Fibroblast of upper back skin (primary cell): ENCODE results near the gene TECR.

Source experiments
- DNase-seq: peaks from one replicate; pipeline ENCODE4 v3.0.0-alpha.2; 2013

Gene TECR

GRCh38 chr19:14510311-14511228 lies 18.8 kb upstream of the TECR start:
- DNase-seq, result peak; percentile 76

- DNase-seq, result no peak
Measured at GRCh38 chr19:14511229-14511593, 18.2 kb upstream of the TECR start.

- DNase-seq, result no peak
Measured at GRCh38 chr19:14512406-14512961, 16.9 kb upstream of the TECR start.

DNA sequence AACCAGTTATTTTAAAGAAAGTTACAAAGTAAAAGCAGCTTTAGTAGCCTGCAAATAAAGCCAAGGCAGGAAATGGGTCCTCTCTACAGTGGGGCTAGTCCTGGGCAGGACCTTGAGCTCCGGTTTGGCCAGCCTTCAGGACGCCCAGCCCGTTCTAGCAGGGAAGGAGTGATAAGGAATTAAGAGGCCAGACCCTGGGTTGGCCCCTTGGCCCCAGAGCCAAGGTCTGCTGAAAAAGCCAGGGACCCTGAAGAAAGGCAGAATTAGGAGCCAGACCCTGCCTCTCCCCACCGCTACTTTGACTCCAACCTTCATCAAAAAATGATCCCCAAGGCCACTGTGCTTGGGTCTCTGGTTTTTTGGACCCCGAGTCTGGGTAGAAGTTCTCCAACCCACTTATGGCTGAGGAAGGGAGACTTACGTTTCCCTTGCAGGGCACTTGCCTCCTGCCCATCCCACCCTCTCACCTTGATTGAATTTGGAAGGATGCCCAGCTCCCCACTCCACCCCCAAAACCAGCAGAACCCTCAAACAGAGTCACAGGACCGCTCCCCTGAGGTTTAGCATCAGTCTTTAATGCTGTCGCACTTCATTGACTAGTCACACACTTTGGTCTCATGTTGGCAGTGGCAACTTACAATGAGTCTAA lies 15.1 kb upstream of the TECR start:
- DNase-seq, result no peak

- DNase-seq, result no peak
Measured at GRCh38 chr19:14515501-14516047, 13.8 kb upstream of the TECR start.

DNA sequence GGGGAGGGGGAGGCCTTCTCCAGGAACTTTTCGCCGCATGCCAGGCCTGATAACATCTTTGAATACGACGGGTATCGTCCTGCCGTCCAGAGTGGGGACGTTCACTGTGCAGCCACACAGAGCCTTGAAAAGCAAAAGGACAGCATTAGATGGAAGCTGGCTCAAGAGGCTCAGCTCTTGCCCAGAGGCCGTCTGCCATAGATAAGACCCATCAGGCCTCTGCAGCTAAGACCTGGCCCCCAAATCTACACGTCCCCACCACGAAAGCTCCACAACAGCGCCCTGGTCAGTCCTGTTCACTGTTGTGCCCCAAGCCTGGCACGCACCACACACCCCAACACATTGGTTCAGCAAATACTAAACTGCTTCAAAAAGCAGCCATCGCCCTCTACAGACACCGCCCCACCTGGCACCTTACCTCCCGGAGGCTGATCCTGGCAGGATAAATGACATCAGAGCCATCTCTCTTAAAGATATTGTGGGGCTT lies 13.3 kb upstream of the TECR start:
- no peak for DNase-seq

- no peak for DNase-seq
Measured at GRCh38 chr19:14516746-14517438, 12.5 kb upstream of the TECR start.

DNA sequence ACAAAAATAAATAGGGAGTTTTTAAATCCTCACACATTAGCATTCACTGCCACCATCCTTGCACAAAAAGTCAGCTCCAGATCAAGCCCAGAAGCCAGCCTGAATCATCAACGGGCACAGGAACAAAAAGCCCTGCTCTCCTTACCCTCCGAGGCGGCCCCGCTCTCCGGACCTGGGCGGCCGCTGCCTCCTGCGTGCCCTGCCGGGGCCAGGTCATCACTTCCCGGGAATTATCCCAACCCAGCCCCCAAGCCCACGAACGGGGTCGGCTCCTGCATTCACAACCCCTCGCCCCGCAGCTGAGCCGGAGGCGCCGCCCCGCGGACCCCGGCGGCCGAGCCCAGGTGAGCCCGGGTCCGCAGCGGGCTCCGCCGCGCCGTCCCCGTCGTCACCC lies 12.0 kb upstream of the TECR start:
- DNase-seq, result no peak

DNA sequence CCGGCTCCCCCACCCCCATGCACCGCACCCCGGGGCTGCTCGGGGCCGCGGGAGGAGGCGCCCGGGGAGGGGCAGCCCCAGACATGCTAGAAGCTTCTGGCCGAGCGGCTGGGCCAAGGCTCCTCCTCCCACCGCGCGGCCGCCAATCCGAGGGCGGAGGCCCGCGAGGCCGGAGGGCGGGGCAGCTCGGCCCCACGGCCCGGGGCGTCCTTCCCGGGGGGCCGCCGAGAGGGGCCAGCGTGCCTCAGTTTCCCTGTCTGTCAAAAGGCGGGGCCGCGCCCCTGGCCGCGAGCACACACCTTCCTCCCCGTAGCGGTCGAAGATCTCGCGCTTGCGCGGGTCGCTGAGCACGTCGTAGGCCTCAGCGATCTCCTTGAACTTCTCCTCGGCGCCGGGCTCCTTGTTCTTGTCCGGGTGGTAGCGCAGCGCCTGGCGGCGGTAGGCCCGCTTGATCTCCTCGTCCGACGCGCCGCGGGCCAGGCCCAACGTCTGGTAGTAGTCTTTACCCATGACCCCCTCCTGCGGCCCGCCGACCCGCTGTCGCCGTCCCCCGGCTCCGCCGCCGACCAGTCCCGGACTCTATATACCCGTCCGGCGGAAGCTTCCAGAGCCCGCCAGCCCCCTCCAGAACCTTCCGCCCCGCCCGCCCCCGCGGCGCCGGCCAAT lies 11.4 kb upstream of the TECR start, which contains the start of gene DNAJB1:
TSS of gene DNAJB1 (minus strand) at position 558 of the 666 bp plus-strand sequence. CDS start at position 510, 48 bp downstream.
- DNase-seq, result peak; percentile 72

- no peak for DNase-seq
Measured at GRCh38 chr19:14519245-14519859, 10.0 kb upstream of the TECR start.

- DNase-seq, result peak; percentile 34
Measured at GRCh38 chr19:14519860-14520407, 9.5 kb upstream of the TECR start.

- DNase-seq, result no peak
Measured at GRCh38 chr19:14520543-14520942, 8.9 kb upstream of the TECR start.

- DNase-seq, result no peak
Measured at GRCh38 chr19:14525729-14526128, 3.7 kb upstream of the TECR start.

DNA sequence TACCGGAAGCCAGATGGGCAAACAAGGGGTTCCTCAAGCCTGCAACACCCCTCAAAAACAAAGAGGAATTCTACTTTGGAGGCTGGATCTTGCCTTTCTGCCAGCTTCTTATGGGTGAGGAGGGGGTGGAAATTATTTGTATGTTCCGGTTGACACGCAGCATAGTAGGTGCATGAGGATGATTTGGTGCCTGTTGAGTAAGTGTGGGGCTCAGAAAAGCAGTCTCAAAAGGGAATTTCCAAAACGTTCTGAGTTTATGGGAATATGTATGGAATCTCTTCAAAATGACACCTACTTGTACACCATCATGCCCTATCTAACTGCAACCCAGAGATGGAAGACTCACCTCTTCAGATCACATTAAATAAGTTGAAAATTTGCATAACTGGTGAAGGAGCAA lies 3.0 kb upstream of the TECR start:
- no peak for DNase-seq

DNA sequence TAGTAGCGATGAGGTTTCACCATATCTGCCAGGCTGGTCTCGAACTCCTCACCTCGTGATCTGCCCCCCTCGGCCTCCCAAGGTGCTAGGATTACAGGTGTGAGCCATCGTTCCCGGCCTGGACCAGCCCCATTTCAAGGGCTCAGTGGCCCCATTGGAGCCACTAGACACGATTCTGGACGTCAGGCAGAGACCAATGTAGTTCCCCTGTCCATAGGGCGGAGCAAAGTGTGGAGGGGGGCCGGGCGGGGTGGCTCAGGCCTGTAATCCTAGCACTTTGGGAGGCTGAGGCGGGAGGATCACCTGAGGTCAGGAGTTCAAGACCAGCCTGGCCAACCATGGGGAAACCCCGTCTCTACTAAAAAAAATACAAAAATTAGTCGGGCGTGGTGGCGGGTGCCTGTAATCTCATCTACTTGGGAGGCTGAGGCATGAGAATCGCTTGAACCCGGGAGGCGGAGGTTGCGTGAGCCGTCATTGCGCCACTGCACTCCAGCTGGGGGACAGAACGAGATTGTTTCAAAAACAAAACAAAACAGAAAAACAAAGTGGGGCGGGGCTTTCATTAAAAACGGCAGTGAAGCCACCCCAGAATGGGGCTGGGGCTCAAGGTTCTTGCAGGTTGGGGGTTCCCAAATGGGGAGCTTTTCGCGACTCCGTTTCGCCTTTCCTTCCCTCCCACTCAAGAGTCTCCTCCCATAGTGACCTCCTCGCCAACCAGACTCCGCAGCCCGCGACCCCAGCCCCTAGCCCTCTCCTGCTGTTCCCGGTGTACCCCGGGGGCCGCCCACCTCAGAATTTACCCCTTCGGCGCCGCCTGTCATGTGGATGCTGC lies 758 bp upstream of the TECR start:
- no peak for DNase-seq

- no peak for DNase-seq
Measured at GRCh38 chr19:14530005-14530348, 583 bp downstream of the TECR start.

DNA sequence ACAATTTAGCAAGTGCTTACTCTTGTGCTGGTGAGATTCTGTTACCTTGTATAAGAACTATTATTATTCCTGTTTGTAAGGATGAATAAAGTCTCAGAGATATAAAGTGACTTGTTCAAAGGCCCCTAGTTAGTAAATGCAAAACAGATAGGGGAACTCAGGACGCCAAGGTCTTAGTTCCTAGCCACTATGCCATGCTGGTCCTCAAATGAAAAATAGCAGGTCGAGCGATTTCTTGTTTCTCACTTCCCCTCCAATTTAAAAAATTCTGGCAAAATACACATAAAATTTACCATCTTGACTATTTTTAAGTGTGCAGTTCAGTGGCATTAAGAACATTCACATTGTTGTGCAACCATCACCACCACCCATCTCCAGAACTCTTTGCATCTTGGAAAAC lies 1.1 kb downstream of the TECR start:
- DNase-seq, result no peak

GRCh38 chr19:14533450-14533849 lies 4.1 kb downstream of the TECR start:
- DNase-seq, result no peak

DNA sequence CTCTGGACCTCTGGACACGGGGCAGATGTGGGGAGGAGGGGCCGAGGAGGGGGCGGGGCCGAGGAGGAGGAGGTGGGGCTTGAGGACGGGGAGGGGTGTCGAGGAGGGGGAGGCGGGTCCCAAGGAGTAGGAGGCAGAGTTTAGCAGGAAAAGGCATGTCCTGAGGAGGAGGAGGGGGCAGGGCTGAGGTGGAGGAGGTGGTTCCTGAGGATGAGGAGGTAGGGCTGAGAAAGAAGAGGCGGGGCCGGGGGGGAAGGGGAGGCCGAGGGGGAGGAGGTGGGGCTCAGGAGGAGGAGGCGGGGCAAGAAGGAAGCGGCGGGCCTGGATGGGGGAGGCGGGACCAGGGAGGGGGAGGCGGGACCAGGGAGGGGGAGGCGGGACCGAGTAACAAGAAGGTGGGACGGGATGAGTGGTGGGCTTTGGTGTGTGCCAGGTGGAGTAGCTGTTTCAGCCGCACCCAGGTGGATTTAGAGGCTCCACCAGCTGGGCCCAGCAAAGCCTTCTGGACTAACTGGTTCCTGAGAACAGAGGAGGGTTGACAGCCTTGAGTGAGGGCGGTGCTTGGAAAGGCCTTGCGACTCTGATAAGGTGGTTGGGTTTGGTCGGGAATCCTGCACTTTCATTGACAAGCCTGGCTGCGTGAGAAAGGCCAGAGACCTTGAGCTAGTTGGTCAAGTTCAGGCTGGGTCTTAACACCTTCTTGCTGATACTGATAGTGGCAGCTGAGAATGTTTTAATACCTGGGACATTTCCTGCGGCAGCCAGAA lies 7.7 kb downstream of the TECR start:
- DNase-seq, result peak; percentile 34
